ENCODE data around the gene MYO19. TPM values are rescaled to one million over a fixed set of nuclear protein-coding genes. Genes with fewer than 3 reads are reported as not detected.

The MYO19 gene
- total RNA-seq (10 to 100 TPM; 20.0 to 46.7 (median 28.8) TPM), polyA plus RNA-seq (10 to 100 TPM; 13.4 to 13.9 TPM)
- long read RNA-seq, donor 1, full-length matches to known transcripts = 12 of 22 reads
- long read RNA-seq, donor 1, partial matches to known transcripts = 1 of 22 reads
- long read RNA-seq, donor 1, other reads (novel, unspliced or antisense) = 9 of 22 reads
- long read RNA-seq, donor 2, partial matches to known transcripts = 228 of 275 reads
- long read RNA-seq, donor 2, other reads (novel, unspliced or antisense) = 41 of 275 reads
- long read RNA-seq, donor 3, full-length matches to known transcripts = 5 of 33 reads
- long read RNA-seq, donor 3, partial matches to known transcripts = 8 of 33 reads
- long read RNA-seq, donor 3, other reads (novel, unspliced or antisense) = 20 of 33 reads

- intact Hi-C loops (cut with DNase I) = no loop called here
- Histone ChIP-seq H3K4me1 (ENCODE audit: insufficient read depth) (peaks cover 4% of the 10 kb centered on the region), H3K27me3 (no peaks in the 10 kb centered on the region), H3K27ac (peak within 1 kb of the TSS; percentile 78 to 93), H3K9me3 (no peaks in the 10 kb centered on the region), H3K36me3 (no peaks in the 10 kb centered on the region), H3K4me3 (peak within 1 kb of the TSS; percentile 82)
- peak; percentile 84 to 92 (median 86) for DNase-seq
- 0% methylated on average over 76 to 83 of the region's 83 CpGs for WGBS, 3 donors
- TF ChIP-seq CTCF (IDR thresholded peaks at IDR 0.05) = peak in 1 of 3 donors; percentile 11
- TF ChIP-seq POLR2A (IDR thresholded peaks at IDR 0.05) = peak; percentile 95
- TF ChIP-seq EP300 (IDR thresholded peaks at IDR 0.05) = no peak
Measured at GRCh38 chr17:36534840-36535668, at the start of gene MYO19, which contains the start of gene PIGW. TSS of gene MYO19 (minus strand) at chr17:36534868. CDS start at chr17:36532538, 2,330 bp downstream. TSS of gene PIGW (plus strand) at chr17:36534987. CDS start at chr17:36537102, 2,115 bp downstream.

GRCh38 chr17:36583787-36584186, 49.1 kb upstream of the MYO19 start:
- H3K27ac ChIP-seq = no peak overlapping the region
- H3K4me3 ChIP-seq = no peak overlapping the region
- H3K4me1 ChIP-seq (ENCODE audit: insufficient read depth) = no peaks in the 10 kb centered on the region
- intact Hi-C loops (cut with DNase I) = no loop called here
- 47 to 56% (median 50%) methylated on average over 1 of the region's 1 CpG for WGBS, 3 donors
- H3K9me3 ChIP-seq = no peaks in the 10 kb centered on the region
- TF ChIP-seq EP300 (IDR thresholded peaks at IDR 0.05) = no peak
- no peak for TF ChIP-seq CTCF (IDR thresholded peaks at IDR 0.05)
- TF ChIP-seq POLR2A (IDR thresholded peaks at IDR 0.05) = no peak
- H3K27me3 ChIP-seq = no peaks in the 10 kb centered on the region
- H3K36me3 ChIP-seq = no peaks in the 10 kb centered on the region
- no peak for DNase-seq

GRCh38 chr17:36578671-36579070, 44.0 kb upstream of the MYO19 start:
- WGBS, 3 donors = 41 to 62% (median 52%) methylated on average over 2 of the region's 2 CpGs
- intact Hi-C loops (cut with DNase I) = no loop called here
- H3K9me3 ChIP-seq = no peaks in the 10 kb centered on the region
- H3K27me3 ChIP-seq = no peaks in the 10 kb centered on the region
- no peaks in the 10 kb centered on the region for H3K4me1 ChIP-seq (ENCODE audit: insufficient read depth)
- no peak overlapping the region for H3K4me3 ChIP-seq
- no peak for DNase-seq
- no peaks in the 10 kb centered on the region for H3K36me3 ChIP-seq
- no peak overlapping the region for H3K27ac ChIP-seq
- no peak for TF ChIP-seq EP300 (IDR thresholded peaks at IDR 0.05)
- TF ChIP-seq CTCF (IDR thresholded peaks at IDR 0.05) = no peak
- no peak for TF ChIP-seq POLR2A (IDR thresholded peaks at IDR 0.05)

GRCh38 chr17:36576793-36577192, 42.1 kb upstream of the MYO19 start:
- DNase-seq = no peak
- H3K27ac ChIP-seq = no peak overlapping the region
- WGBS, 3 donors = 71 to 92% (median 90%) methylated on average over 2 of the region's 2 CpGs
- no peaks in the 10 kb centered on the region for H3K27me3 ChIP-seq
- TF ChIP-seq CTCF (IDR thresholded peaks at IDR 0.05) = no peak
- TF ChIP-seq POLR2A (IDR thresholded peaks at IDR 0.05) = no peak
- TF ChIP-seq EP300 (IDR thresholded peaks at IDR 0.05) = no peak
- H3K4me1 ChIP-seq (ENCODE audit: insufficient read depth) = no peaks in the 10 kb centered on the region
- H3K4me3 ChIP-seq = no peak overlapping the region
- H3K36me3 ChIP-seq = no peaks in the 10 kb centered on the region
- no peaks in the 10 kb centered on the region for H3K9me3 ChIP-seq
- intact Hi-C loops (cut with DNase I) = no loop called here

All from ovary (tissue), 10 donors.